Transverse colon (tissue), 4 donors: ENCODE measurements around the gene VSIG2.

Experiments used
- POLR2A ChIP-seq: fragments of 450-650 bp; IDR thresholded peaks from one replicate; pipeline ENCODE4 v1.6.1; 2016; ENCODE audit warnings: antibody characterized with exemption, mild to moderate bottlenecking, moderate library complexity
- POLR2AphosphoS5 ChIP-seq, 3 donors: sonication (generic); formaldehyde crosslinking; IDR thresholded peaks; one replicate each; pipeline ENCODE4 v1.6.1; 2016; ENCODE audit warnings: antibody characterized with exemption in 3 of 3
- TF ChIP-seq, protein P1 (sequence below), 5 experiments: fragments of 200-600 bp in 3 of 5; fragments of 450-650 bp in 2 of 5; sonication (generic) in 3 of 5; IDR thresholded peaks; 1 replicate in 2 of 5; 2 replicates in 3 of 5; pipeline ENCODE4 v1.5.1; 2016 to 2017; ENCODE audit warnings: antibody characterized with exemption in 5 of 5, inconsistent platforms in 3 of 5, mild to moderate bottlenecking in 2 of 5, moderate library complexity in 1 of 5

- TF ChIP-seq, protein P1, sequence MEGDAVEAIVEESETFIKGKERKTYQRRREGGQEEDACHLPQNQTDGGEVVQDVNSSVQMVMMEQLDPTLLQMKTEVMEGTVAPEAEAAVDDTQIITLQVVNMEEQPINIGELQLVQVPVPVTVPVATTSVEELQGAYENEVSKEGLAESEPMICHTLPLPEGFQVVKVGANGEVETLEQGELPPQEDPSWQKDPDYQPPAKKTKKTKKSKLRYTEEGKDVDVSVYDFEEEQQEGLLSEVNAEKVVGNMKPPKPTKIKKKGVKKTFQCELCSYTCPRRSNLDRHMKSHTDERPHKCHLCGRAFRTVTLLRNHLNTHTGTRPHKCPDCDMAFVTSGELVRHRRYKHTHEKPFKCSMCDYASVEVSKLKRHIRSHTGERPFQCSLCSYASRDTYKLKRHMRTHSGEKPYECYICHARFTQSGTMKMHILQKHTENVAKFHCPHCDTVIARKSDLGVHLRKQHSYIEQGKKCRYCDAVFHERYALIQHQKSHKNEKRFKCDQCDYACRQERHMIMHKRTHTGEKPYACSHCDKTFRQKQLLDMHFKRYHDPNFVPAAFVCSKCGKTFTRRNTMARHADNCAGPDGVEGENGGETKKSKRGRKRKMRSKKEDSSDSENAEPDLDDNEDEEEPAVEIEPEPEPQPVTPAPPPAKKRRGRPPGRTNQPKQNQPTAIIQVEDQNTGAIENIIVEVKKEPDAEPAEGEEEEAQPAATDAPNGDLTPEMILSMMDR (IDR thresholded peaks at IDR 0.05), result no peak
- TF ChIP-seq POLR2A (no peak), POLR2AphosphoS5 (IDR thresholded peaks at IDR 0.05) (no peak)
These were observed 8.2 kb upstream of the VSIG2 start for GRCh38 chr11:124760205-124760652.
